Left lung (tissue), 10 donors: ENCODE results near the gene TMEM175. TPM values are rescaled to one million over a fixed set of nuclear protein-coding genes. Genes with fewer than 3 reads are reported as not detected.
"Not testable (repeated sequence)": the region's sequence is repeated elsewhere in the genome, so short reads cannot be mapped to it uniquely, and the experiment has no call there.

Source experiments
- ATAC-seq: fragments of 200-7000 bp; cut with Tn5 transposase; one replicate; pipeline ENCODE4 v1.9.1; 2020; ENCODE audit warnings: moderate library complexity
- DNase-seq, 4 donors: peaks; one replicate each; pipeline ENCODE4 v3.0.0-alpha.2; 2013 to 2020
- H3K27ac ChIP-seq, 2 donors: fragments of 200-600 bp; sonication (generic) in 1 of 2; one replicate each; pipeline versions ENCODE4 v1.5.0 to v1.8.0; 2020 to 2021
- H3K27me3 ChIP-seq, 2 donors: fragments of 200-600 bp; sonication (generic) in 1 of 2; one replicate each; pipeline versions ENCODE4 v1.5.0 to v1.8.0; 2020 to 2021
- H3K36me3 ChIP-seq, 2 donors: fragments of 200-600 bp; sonication (generic) in 1 of 2; one replicate each; pipeline versions ENCODE4 v1.5.0 to v1.8.0; 2020 to 2021
- H3K4me1 ChIP-seq, 2 donors: fragments of 200-600 bp; one replicate each; pipeline ENCODE4 v1.8.0; 2021
- H3K4me3 ChIP-seq, 2 donors: fragments of 200-600 bp; sonication (generic) in 1 of 2; one replicate each; pipeline versions ENCODE4 v1.5.0 to v1.8.0; 2020 to 2021; ENCODE audit warnings: mild to moderate bottlenecking in 1 of 2
- H3K9me3 ChIP-seq, 2 donors: fragments of 200-600 bp; sonication (generic) in 1 of 2; one replicate each; pipeline versions ENCODE4 v1.5.0 to v1.8.0; 2020 to 2021
- CTCF ChIP-seq, 2 donors: fragments of 200-600 bp; sonication (generic) in 1 of 2; IDR thresholded peaks; one replicate each; pipeline versions ENCODE4 v1.5.0 to v1.8.0; 2021; ENCODE audit warnings: antibody characterized with exemption in 2 of 2
- intact Hi-C, 2 donors: fragments of 100-400 bp; cut with DNase I; formaldehyde crosslinking; loops; one replicate each; pipeline versions ENCODE4 v1.11.2 to v1.14.2; 2022
- polyA plus RNA-seq, 6 donors: library from polyadenylated mRNA; unstranded; fragments of 120-200 nt; gene quantifications; one replicate each; pipeline ENCODE4 v1.2.1, GENCODE V29; 2013; ENCODE audit not compliant: insufficient read length in 6 of 6
- total RNA-seq, 2 donors: library from RNA; stranded (reverse); fragmentation: NEBNext Ultra II Directional; extraction: Animal tissue kit (Norgen Biotek cat#: 25700); gene quantifications; one replicate each; pipeline ENCODE4 v1.2.1, GENCODE V29; 2021
- donor health status: DM: no; HTN: yes; CAD: no.
- donor health status: DM: no; HTN: no; CAD: no.

TMEM175 gene
- total and polyA plus RNA-seq, 8 donors = 24.4 to 38.7 (median 27.6) TPM

DNA sequence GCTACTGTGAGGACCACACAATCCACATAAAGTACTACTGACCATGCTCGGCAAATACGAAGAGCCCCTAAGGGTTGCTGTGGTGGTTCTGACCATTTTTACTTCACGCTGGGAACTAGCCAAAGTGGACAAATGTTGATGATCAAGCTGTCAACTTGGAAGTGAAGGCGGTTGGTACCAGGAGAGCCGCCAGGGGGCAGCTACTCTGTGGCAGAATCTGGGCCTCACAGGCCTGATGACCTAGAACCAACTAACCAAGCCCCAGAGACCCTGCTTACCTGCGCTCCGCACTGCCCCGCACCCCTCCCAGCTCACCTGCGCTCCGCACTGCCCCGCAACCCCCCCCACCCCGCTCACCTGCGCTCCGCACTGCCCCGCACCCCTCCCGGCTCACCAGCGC, 5.7 kb upstream of the TMEM175 start:
- H3K27ac ChIP-seq = no peak overlapping the region
- TF ChIP-seq CTCF (IDR thresholded peaks at IDR 0.05) = no peak
- H3K36me3 ChIP-seq = no peaks in the 10 kb centered on the region
- no peak overlapping the region for H3K4me3 ChIP-seq
- peaks cover 12 to 90% of the 10 kb centered on the region in 2 donors for H3K4me1 ChIP-seq
- H3K9me3 ChIP-seq = no peaks in the 10 kb centered on the region
- no peaks in the 10 kb centered on the region for H3K27me3 ChIP-seq
- intact Hi-C loops = no loop called here
- no peak for ATAC-seq
- DNase-seq = peak in 1 of 4 donors; percentile 27

- H3K4me1 ChIP-seq = peaks cover 12 to 79% of the 10 kb centered on the region in 2 donors
- peak in 2 of 4 donors; percentile 10 to 43 for DNase-seq
- H3K36me3 ChIP-seq, H3K4me3 ChIP-seq, ATAC-seq, H3K27ac ChIP-seq, H3K27me3 ChIP-seq, intact Hi-C loops, H3K9me3 ChIP-seq: not testable (repeated sequence)
These were observed 4.7 kb upstream of the TMEM175 start for GRCh38 chr4:927566-927965.

DNA sequence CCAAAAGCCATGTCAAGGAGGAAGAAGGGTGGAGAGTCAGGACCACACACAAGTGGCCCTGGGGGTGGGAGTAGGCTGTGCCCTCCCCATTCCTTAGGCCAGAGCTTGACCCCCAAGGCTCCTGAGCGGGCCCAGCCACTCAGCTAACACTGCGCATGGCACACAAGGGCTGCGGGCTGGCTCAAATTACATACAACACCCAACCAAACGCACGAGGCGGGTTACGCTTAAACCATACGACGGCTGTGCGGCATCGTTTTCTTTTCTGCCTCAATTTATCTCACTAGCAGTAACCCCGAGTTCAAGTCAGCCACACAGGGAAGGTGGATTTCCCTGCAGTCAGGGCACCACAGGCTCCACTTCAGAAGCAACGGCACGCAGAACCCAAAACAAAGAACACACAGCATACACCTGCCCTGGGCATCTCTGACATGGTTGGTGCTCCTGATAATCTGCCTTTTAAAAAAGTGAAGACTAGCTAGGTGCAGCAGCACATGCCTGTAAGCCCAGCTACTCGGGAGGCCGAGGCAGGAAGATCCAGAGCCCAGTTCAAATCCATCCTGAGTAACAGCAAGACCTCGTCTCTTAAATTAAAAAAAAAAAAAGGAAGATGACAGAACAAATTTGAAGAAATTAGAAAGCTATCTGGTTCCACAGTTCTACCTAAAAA, 3.0 kb upstream of the TMEM175 start:
- DNase-seq (no peak), ATAC-seq (no peak)
- H3K27ac ChIP-seq = peak overlapping the region in 1 of 2 donors; percentile 96
- no peak for TF ChIP-seq CTCF (IDR thresholded peaks at IDR 0.05)
- intact Hi-C loops = no loop called here
- H3K4me1 ChIP-seq = peaks cover 19 to 79% of the 10 kb centered on the region in 2 donors
- no peaks in the 10 kb centered on the region for H3K9me3 ChIP-seq
- no peak overlapping the region for H3K4me3 ChIP-seq
- H3K36me3 ChIP-seq = no peaks in the 10 kb centered on the region
- H3K27me3 ChIP-seq = no peaks in the 10 kb centered on the region

DNA sequence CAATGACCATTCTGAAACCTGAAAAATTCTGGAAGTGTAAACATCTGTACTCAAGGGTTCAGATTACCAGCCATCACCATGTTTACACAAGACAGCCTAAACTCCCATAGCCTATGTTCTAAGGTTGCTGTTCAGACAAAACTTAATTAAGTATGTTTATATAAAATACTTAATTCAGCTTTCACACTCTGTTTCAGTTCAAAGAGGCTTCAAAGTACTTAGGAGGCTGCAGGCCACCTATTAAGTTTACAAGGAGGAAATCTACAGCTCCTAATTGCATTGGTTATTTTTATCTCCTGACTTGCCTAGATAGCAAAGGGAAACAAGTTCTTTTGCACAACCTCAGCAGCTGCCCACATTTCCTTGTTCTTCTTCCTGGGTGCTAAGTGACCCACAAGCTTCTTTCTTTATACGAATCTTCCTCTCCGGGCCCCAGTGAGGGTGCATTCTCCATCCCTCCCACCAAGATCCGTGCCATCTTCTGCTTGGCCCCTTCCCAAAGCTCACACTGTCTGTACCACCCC, 2.2 kb upstream of the TMEM175 start:
- peak; percentile 3 for ATAC-seq
- intact Hi-C loops = no loop called here
- Histone ChIP-seq H3K27me3 (no peaks in the 10 kb centered on the region), H3K4me3 (peak overlapping the region in 1 of 2 donors; percentile 95), H3K36me3 (no peaks in the 10 kb centered on the region), H3K9me3 (no peaks in the 10 kb centered on the region), H3K4me1 (peaks cover 18 to 76% of the 10 kb centered on the region in 2 donors), H3K27ac (peak overlapping the region in 1 of 2 donors; percentile 96)
- no peak for TF ChIP-seq CTCF (IDR thresholded peaks at IDR 0.05)
- DNase-seq = no peak

- H3K9me3 ChIP-seq = no peaks in the 10 kb centered on the region
- TF ChIP-seq CTCF (IDR thresholded peaks at IDR 0.05) = no peak
- H3K4me1 ChIP-seq = peaks cover 16 to 69% of the 10 kb centered on the region in 2 donors
- peak overlapping the region in 1 of 2 donors; percentile 96 for H3K27ac ChIP-seq
- no peaks in the 10 kb centered on the region for H3K27me3 ChIP-seq
- intact Hi-C loops = no loop called here
- ATAC-seq = no peak
- peak overlapping the region; percentile 95 for H3K4me3 ChIP-seq
- no peak for DNase-seq
- no peaks in the 10 kb centered on the region for H3K36me3 ChIP-seq
These were observed 1.4 kb upstream of the TMEM175 start for GRCh38 chr4:930827-931193.
